GM21825 (cell line): Measurements from ENCODE around the gene FUNDC2.
"Not testable (repeated sequence)": the region's sequence is repeated elsewhere in the genome, so short reads cannot be mapped to it uniquely, and the experiment has no call there.

Experiments
- ATAC-seq: cut with Tn5 transposase; IDR thresholded peaks from one replicate; pipeline ENCODE4 v1.9.1; 2021; ENCODE audit warnings: mild to moderate bottlenecking, moderate library complexity; ENCODE audit not compliant: unreplicated experiment

The FUNDC2 gene, protein sequence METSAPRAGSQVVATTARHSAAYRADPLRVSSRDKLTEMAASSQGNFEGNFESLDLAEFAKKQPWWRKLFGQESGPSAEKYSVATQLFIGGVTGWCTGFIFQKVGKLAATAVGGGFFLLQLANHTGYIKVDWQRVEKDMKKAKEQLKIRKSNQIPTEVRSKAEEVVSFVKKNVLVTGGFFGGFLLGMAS

DNA sequence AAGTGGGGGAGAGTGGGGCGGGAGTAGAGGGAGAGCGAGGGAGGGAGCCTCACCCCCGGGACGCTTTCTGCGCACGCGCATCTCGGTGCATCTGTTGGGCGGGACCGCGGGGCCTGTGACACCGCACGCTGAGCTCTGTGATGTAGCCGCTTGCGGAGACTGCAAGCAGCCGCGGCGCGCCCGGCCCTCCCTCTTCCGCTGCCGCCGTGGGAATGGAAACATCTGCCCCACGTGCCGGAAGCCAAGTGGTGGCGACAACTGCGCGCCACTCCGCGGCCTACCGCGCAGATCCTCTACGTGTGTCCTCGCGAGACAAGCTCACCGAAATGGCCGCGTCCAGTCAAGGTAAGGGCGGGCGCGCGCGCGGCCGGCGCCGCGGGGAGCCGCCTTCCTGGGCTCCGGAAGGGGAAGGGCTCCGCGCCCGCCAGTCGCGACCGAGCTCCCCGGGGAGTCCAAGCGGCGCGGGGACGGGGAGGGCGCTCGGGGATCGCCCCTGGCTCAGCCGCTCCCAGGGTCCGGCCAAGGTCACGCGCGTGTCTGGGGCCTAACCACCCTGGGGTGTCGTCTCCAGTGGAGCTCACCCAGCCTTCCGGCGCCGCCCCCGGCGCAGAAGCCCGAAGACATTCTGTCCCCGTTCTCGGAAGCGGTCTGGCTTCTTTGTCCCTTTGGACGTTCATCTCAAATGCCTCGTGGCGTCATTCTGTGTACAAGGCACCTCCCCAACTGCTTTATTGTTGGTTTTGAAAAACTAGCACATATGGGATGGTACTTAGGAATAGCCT is at the start of gene FUNDC2:
TSS of gene FUNDC2 (plus strand) at position 118 of the 782 bp plus-strand sequence. CDS start at position 213, 95 bp downstream.
- peak; percentile 89 for ATAC-seq

- no peak for ATAC-seq
These were observed 47.0 kb upstream of the FUNDC2 start for GRCh38 chrX:154979629-154980028.

GRCh38 chrX:154980330-154981115 is 46.1 kb upstream of the FUNDC2 start:
- ATAC-seq, result peak; percentile 99

DNA sequence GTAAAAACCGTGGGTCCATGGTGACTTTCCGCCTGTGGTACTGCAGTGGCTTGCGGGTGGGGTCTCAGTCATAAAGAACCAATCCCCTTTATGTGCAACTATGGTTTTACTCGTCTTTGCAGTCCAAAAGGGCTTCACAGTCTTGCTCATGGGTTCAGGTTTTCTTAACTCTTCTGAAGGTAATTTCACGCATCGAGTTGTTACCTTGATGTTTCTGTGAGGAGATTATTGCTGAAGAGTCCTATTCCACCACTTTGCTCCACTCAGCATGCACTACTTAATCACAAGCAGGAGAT is 45.6 kb upstream of the FUNDC2 start:
- ATAC-seq, result no peak

DNA sequence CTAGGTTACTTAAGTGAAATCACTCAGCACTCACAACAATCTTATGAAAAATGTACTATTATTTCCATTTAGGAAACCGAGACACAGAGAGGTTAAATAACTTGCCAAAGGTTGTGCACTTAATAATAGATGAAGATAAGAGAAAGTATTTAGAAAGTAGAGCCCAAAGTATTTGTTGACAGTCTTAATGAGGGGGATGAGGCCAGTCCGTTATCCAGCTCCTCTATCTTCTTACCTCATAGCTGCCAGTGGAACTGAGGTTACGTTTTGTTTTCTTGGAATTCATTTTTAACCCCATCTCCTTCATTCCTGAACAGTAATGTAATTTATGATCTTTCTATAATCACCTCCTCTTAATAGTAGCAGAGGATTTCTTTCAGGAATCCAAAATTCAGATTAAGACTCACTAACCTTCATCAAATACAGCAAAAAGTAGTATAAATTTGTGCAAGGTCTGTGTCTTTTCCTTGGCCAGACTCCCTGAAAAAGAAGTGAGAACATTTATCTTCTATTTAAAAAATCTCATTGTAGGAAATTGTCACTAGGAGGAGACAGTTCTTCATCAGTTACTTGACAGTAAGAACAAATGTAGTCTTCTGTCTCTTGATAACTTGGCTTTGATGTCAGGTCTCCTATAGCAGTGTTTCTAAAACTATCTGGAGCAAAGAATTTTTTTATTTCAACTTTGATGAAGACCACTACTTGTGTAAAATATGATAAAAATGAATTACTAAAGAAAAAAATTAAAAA is 39.6 kb upstream of the FUNDC2 start:
- no peak for ATAC-seq

DNA sequence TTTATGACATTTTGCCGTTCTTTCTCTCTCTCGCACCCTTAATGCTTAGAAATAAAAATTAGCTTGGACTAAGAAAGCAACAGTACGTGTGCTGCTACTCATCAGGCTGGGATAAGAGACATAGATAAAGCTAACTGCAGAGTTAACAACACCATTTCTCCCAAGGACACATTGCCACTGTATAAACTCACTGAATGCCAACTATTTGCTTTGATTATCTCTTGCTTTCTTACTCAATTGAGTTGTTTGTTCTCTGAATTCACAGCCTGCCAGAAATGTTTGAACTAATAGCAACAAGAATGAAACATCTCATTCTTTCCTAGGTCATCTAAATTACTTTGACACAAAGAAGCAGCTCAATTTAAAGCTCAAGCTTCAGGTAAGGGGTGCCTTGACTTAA is 38.7 kb upstream of the FUNDC2 start:
- ATAC-seq, result no peak

DNA sequence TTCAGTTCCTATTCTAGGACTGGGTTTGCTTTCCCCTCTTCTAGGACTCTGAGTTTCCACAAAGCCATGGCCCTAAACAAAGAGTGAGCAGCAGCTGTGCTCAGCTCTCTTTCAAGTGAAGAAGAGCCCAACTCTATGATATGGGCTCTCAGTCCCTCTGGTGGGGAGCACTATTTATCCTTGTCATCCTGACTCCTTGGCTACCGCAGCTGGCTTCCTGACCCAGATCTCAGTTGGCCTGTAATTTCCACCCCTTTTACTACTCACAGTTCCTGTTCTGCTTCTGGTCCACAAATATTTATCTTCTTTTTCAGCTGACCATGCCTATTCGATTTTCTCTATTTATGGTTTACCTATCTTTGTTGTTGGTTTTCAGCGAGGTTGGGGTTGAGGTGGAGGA is 37.9 kb upstream of the FUNDC2 start:
- no peak for ATAC-seq

- peak; percentile 58 for ATAC-seq
These were observed 36.1 kb upstream of the FUNDC2 start for GRCh38 chrX:154990496-154990895.

GRCh38 chrX:154991039-154991438 is 35.6 kb upstream of the FUNDC2 start:
- no peak for ATAC-seq

- no peak for ATAC-seq
These were observed 35.2 kb upstream of the FUNDC2 start for GRCh38 chrX:154991476-154991875.

- ATAC-seq, result no peak
These were observed 28.3 kb upstream of the FUNDC2 start for GRCh38 chrX:154998204-154998880.

- no peak for ATAC-seq
These were observed 25.8 kb upstream of the FUNDC2 start for GRCh38 chrX:155000841-155001240.

DNA sequence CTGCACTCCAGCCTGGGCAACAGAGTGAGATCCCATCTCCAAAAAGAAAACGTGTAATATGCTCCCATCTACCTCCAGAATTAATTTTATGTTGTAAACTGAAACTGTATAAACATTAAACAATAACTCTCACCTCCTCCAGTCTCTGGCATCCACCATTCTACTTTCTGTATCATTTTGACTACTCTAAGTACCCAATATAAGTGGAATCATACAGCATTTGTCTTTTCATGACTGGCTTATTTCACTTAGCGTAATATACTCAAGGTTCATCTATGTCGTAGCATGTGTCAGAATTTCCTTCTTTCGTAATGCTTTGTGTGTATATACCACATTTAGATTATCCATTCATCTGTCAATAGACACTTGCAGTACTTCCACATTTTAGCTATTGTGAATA is 24.8 kb upstream of the FUNDC2 start:
- ATAC-seq, result no peak

GRCh38 chrX:155005190-155005589 is 21.5 kb upstream of the FUNDC2 start:
- no peak for ATAC-seq

GRCh38 chrX:155006379-155006778 is 20.3 kb upstream of the FUNDC2 start:
- ATAC-seq, result not testable (repeated sequence)

DNA sequence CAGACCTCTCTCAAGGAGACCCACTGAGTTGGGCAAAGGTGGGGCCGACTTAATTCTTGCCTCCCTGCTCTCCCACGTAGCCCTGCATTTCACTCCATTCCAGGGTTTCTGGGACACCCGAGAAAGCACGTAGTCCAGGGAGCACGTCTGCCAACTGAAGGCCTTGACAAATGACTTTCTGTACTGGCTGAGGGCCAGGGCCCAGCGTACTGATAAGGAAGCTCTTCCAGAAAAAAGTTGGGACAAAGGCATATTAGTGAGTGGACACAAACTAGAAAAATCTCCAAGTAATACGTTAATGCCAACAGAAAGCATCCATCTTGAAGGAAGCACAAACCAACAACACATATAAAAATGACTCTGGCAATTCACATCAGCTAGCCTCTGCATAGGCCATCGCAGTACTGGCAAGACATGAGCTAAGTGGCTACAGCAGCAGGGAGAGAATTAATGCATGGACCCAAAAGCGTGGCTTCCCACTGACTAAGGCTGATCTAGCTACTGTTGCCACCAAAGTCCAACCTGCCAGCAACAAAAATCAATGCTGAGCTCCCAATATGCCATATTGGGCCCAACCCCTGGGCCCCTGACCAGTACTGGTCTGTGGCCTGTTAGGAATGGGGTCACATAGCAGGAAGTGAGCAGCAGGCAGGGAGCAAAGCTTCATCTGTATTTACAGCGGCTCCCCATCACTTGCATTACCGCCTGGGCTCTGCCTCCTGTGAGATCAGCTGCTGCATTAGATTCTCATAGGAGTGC is 19.6 kb upstream of the FUNDC2 start:
- ATAC-seq, result not testable (repeated sequence)

DNA sequence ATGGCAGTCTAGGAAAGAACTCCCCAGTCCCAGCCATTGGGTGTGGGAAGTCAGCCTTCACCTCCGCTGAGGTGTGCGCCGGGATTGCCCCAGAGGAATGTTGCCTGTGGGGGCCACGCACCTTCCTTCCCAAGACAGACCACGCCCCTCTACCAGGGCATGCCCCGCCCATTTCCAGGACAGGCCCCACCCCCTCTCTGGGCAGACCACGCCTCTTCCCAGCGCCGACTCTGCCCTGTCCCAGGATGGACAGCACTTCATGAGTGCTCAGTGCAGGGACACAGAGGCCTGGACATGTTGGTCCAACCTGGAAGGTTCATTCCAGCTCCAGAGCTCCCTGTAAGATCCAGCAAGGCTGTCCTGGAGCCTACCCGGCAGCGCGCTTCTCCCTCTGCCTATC is 18.1 kb upstream of the FUNDC2 start:
- ATAC-seq, result not testable (repeated sequence)

DNA sequence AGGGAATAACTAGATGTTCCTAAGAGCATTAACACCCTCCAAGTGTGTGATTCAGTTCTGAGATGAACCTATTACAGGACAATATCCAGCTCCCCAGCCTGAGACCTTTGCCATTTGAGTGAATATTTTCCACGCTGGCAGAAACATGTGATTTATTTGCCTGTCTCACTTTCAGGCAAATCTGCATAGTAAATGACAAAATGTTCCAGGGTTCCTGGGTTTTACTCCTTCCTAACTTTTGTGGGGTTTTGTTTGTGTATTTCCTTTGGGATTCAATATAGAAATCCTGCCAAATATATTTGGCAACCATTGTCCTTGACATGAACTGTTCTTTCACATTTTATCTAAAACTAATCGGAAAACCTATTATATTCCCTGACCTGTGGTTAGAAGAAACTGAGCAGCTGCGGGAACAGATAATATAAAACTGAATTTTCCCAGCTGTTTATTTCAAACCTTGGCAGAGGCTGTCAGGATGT is 16.6 kb upstream of the FUNDC2 start:
- no peak for ATAC-seq

GRCh38 chrX:155020591-155020990 is 6.1 kb upstream of the FUNDC2 start:
- ATAC-seq, result no peak

DNA sequence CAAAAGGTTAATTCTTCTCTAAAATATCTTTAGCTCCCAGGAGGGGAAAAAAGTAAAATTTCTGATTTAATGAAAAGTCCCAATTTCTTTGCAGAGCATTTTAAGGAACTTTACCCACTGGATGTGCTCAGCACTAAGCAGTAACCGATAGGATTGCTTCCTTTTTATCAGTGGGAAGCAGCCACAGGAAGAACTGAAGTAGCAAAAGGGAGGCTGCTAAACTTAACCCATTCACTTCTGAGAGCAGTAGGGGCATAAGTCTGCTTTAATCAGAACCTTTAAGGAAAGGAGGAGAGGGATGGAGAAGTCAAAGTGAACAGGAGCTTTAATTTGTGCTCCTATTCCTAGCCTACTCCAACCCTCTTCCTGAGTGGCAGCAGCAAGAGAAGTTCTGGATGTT is 4.1 kb upstream of the FUNDC2 start, which contains the start of gene F8:
TSS of gene F8 (minus strand) at position 139 of the 400 bp plus-strand sequence. CDS start 171 bp downstream, outside the sequence.
- ATAC-seq, result no peak
